ENCODE measurements around the gene OR7A17.

- no peak for TF ChIP-seq CTCF (IDR thresholded peaks at IDR 0.05)
- no peak for TF ChIP-seq POLR2A (IDR thresholded peaks at IDR 0.05)
Observed at GRCh38 chr19:14916848-14917247, 30.9 kb upstream of the OR7A17 start.

Measured in right lobe of liver (tissue), 4 donors.